ENCODE results near the gene ELMO1. TPM values are rescaled to one million over a fixed set of nuclear protein-coding genes. Genes with fewer than 3 reads are reported as not detected.

ELMO1 gene
- total and polyA plus RNA-seq, 2 experiments from 2014 or later = 6.5 to 24.9 TPM

DNA sequence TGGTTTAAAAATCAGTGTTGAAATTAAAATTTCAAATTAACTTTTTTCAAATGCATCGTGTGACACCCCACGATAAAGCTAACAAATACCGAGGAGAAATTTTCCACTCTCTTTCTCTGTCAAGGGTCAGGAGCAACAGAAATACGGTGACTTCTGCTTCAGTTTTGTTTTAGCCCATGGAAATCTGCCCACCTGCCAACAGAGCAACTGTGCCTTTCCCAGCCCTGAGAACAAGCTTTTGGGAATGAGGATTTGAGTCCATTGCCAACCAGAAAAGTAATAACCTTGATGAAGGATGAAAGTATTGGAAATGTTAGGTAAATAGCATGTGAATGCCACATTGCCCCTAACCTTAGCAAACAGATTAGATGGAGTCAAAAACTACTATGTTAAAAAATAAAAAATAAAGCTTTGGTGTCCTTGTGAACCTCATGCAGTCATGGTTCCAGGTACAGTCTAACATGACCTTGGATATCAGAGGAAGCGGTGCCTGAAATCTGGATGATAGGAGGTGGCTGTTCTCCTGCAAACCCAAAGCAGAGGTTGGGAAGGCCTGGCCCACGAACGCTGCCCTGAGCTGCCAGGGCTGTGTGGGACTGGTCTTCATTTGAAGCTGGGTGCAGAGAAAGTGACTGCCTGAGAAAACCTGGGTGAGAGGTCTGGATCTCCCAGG, 296.8 kb downstream of the ELMO1 start (continued):
- no peak for TF ChIP-seq ZNF462 (CRISPR knock-in tag; IDR thresholded peaks at IDR 0.05)
- TF ChIP-seq EZH2 (IDR thresholded peaks at IDR 0.05; ENCODE audit: low read depth, unreplicated experiment) = no peak
- TF ChIP-seq JUNB (IDR thresholded peaks at IDR 0.05; ENCODE audit: unreplicated experiment) = no peak
- no peak for TF ChIP-seq POLR2AphosphoS5 (IDR thresholded peaks at IDR 0.05; ENCODE audit: low read depth)
- TF ChIP-seq CTCF (conservative IDR thresholded peaks at IDR 0.05; ENCODE audit: low read depth in 2 of 2) = no peak

DNA sequence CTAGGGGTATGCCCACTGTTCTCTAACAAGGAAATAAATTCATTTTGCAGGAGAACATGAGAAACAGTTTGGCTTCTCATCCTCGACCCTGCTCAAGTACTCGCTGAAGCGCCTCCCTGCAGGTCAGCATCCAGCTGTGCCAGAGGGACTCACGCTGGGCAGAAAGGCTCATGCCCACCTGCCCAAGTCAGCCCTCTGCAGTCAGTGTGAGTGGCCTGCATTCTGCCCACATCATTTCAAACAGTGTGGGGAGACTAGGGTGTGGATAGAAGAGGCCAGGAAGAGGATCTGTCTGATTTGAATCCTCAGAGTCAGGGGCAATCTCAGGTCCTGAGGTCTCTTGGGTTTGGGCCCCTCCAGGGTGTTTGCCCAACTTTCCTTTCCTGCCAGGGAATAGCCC, 297.8 kb downstream of the ELMO1 start:
- Mint-ChIP-seq H3K27ac (no peak overlapping the region), H3K27me3 (ENCODE audit: insufficient read depth, low read depth, poor library complexity) (peaks cover 3% of the 10 kb centered on the region), H3K36me3 (ENCODE audit: low read depth) (peaks cover 9% of the 10 kb centered on the region; the same call in 1 of the 3 replicates), H3K4me3 (no peak overlapping the region), H3K9me3 (peaks cover 9% of the 10 kb centered on the region; the same call in 1 of the 3 replicates), H3K4me1 (peaks cover 31% of the 10 kb centered on the region)
- Histone ChIP-seq H3K79me2 (replicated peaks; ENCODE audit: insufficient read depth) (no peaks in the 10 kb centered on the region), H3K4me2 (no peak overlapping the region), H3F3A (replicated peaks; ENCODE audit: low read depth) (no peaks in the 10 kb centered on the region), H3K27ac (ENCODE audit: low read depth) (no peak overlapping the region), H4K20me1 (replicated peaks; ENCODE audit: insufficient read depth) (no peaks in the 10 kb centered on the region), H3K36me3 (ENCODE audit: insufficient read depth) (no peaks in the 10 kb centered on the region), H3K4me1 (ENCODE audit: insufficient read depth) (no peaks in the 10 kb centered on the region), H3K4me3 (no peak overlapping the region), H2AFZ (no peak overlapping the region), H3K27me3 (ENCODE audit: insufficient read depth) (no peaks in the 10 kb centered on the region), H3K9me2 (ENCODE audit: insufficient read depth) (peaks cover 3% of the 10 kb centered on the region; the same call in 1 of the 2 replicates)
- no peak for DNase-seq (ENCODE audit: low spot score)
- peak; percentile 50; the same call in 2 of the 3 replicates for ATAC-seq
- no peak for TF ChIP-seq POLR2AphosphoS5 (IDR thresholded peaks at IDR 0.05; ENCODE audit: low read depth)
- no peak for TF ChIP-seq CREB1 (CRISPR knock-in tag; IDR thresholded peaks at IDR 0.05; ENCODE audit: low read depth)
- TF ChIP-seq NANOG (IDR thresholded peaks at IDR 0.05; ENCODE audit: borderline replicate concordance) = no peak
- TF ChIP-seq ZNF114 (CRISPR knock-in tag; IDR thresholded peaks at IDR 0.05) = no peak
- TF ChIP-seq, protein P1, sequence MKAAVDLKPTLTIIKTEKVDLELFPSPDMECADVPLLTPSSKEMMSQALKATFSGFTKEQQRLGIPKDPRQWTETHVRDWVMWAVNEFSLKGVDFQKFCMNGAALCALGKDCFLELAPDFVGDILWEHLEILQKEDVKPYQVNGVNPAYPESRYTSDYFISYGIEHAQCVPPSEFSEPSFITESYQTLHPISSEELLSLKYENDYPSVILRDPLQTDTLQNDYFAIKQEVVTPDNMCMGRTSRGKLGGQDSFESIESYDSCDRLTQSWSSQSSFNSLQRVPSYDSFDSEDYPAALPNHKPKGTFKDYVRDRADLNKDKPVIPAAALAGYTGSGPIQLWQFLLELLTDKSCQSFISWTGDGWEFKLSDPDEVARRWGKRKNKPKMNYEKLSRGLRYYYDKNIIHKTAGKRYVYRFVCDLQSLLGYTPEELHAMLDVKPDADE (IDR thresholded peaks at IDR 0.05) = no peak
- TF ChIP-seq EZH2 (IDR thresholded peaks at IDR 0.05; ENCODE audit: low read depth, unreplicated experiment) = no peak
- TF ChIP-seq ZNF331 (CRISPR knock-in tag; IDR thresholded peaks at IDR 0.05; ENCODE audit: low read depth) = no peak
- no peak for TF ChIP-seq EZH2phosphoT487 (IDR thresholded peaks at IDR 0.05; ENCODE audit: unreplicated experiment)

Measured in GM23338 (cell line).